Middle frontal gyrus (tissue), 1 donor: ENCODE measurements around the gene LEKR1.
"Not testable (repeated sequence)": the region's sequence is repeated elsewhere in the genome, so short reads cannot be mapped to it uniquely, and the experiment has no call there.

ENCODE experiments used
- DNase-seq: peaks from one replicate; pipeline ENCODE4 v3.0.0-alpha.2; 2015; ENCODE audit warnings: low spot score; ENCODE audit errors: extremely low spot score

Gene LEKR1

GRCh38 chr3:156902916-156903315 lies 76.8 kb downstream of the LEKR1 start:
- no peak for DNase-seq

DNA sequence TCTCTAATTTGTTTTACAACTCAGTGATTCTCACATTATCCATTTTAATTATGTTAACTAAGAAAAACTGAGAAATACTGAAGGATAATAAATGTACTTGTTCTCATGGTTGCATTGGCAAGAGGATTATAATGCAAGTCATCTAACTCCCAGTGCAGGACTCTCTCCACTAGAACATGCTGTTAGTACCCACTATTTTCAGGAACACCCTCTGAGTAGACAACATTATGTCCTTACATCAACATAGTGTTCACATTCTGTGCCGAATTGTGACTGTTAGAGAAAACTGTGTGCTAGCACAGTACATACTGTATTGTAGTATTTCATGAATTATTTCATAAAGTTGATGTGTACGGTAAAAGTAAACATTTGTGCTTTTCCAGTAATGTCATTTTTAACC lies 80.1 kb downstream of the LEKR1 start:
- no peak for DNase-seq

GRCh38 chr3:156908398-156908797 lies 82.2 kb downstream of the LEKR1 start:
- DNase-seq, result no peak

DNA sequence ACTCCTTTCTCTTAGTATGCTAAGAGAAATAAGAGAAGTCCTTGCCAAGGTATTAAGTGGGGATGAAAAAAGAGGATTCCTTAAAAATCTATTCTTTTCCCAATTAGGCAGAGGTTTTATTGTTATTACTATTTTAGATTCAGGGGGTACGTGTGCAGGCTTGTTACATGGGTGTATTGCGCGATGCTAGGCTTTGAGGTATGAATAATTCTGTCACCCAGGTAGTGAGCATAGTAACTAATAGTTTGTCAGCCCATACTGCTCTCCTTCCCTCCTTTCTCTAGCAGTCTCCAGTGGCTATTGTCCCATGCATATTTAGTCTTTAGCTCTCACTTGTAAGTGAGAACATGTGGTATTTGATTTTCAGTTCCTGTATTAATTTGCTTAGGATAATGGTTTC lies 83.9 kb downstream of the LEKR1 start:
- no peak for DNase-seq

- not testable (repeated sequence) for DNase-seq
Observed at GRCh38 chr3:156910831-156911230, 84.7 kb downstream of the LEKR1 start.

DNA sequence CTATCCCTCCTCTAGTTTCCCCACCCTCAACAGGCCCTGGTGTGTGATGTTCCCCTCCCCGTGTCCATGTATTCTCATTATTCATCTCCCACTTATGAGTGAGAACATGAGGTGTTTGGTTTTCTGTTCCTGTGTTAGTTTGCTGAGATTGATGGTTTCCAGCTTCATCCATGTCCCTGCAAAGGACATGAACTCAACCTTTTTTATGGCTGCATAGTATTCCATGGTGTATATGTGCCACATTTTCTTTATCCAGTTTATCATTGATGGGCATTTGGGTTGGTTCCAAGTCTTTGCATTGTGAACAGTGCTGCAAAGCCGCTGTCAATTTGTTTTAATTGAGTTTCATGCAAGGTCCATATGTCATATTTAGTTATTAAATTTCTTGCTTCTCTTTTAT lies 88.1 kb downstream of the LEKR1 start:
- DNase-seq, result not testable (repeated sequence)

GRCh38 chr3:156915372-156915771 lies 89.2 kb downstream of the LEKR1 start:
- DNase-seq, result no peak

GRCh38 chr3:156918746-156919145 lies 92.6 kb downstream of the LEKR1 start:
- no peak for DNase-seq

DNA sequence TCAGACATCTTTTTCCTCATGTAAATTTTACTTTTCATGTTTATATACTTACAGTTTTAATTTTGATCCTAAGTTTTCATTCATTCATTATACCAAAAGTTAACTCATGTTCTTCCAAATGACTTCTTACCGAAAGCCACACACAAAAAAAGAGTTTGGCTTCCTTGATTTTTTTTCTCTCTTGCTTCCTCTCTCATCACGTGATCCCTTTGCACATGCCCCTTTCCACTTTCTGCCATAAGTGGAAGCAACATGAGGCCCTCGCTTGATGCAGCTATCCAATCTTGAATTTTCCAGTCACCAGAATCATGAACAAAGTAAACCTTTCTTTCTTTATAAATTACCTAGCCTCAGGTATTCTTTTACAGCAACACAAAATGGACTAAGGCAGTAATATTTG lies 93.7 kb downstream of the LEKR1 start:
- no peak for DNase-seq

DNA sequence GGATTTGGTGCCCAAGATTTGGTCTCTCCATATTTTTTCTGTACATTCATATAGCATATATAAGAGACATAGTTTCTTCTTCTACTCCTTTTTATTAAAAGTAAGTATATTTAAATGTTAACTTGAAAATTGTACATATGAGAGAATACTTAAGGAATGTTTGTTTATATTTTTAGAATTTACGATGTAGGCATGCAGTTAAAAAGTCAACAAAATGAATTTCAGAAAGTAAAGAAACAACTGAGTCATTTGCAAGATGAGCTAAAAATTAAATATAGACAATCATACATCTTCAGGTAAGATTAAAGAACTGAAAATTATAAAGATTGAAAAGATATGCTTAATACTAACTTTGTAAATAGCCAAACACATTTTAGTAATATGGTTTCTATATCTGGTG lies 94.2 kb downstream of the LEKR1 start:
- DNase-seq, result no peak

DNA sequence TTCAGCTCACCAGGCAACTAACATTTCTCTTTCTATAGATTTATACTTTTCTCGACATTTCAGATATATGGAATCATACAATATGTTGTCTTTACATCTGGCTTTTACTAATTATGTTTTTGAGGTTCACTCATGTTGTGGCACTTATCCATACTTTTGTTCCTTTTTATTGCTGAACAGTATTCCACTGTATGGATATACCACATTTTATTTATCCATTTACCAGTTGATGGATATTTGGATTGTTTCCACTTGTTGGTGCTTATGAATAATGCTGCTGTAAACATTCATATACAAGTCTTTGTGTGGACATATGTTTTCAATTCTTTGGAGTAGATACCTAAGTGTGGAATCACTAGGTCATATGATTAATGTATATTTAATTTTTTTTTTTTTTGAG lies 97.2 kb downstream of the LEKR1 start:
- no peak for DNase-seq

DNA sequence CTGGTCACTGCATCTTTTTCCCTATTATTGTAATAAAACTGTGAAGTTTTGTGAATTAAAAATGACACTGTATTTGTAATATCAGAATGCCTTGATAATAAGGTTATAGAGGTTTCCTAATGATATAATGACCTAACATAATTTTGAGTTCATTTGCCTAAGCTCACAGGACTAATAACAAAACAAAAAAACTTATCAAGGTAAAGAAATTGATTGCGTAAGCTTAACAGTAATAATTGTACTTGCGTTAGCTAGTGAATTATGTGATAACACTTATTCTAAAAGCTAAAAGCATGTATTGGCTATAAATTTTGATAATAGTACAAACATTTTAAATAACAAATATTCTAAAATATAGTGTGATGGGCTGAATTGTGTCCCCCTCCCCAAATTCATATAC lies 112.6 kb downstream of the LEKR1 start:
- no peak for DNase-seq

DNA sequence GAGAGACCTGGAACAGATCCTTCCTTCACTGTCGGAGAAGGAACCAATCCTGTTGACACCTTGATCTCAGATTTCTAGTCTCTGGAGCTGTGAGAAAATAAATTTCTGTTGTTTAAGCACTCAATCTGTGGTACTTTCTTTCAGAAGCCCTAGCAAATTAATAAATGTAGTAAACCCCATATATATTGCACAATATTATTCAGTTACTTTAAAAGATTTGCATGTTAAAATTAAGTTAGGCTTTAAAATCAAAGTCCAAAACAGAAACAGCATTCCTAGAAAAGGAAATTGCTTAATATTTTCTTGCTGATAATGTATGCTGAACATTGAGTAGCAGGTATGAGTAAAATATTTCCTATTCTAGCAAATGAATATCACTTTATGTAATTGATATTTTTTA lies 113.2 kb downstream of the LEKR1 start:
- no peak for DNase-seq

DNA sequence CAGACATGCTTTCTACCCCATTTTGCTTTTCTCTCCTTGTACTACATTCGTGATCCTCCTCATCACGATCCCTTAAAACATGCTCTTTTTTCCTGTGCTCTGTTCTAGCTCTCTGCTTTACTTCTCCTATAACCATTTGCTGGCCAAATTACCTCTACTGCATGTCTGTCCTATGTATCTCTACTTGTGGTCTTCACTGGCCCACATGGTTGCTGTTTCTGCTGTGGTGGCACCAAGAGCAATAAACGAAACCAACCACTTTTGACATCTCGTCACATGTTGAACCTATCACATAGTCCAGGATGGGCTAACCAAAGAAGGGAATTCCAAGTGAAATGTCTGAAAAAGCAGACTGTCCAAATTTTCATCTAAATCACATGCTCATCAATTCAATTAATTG lies 115.2 kb downstream of the LEKR1 start:
- no peak for DNase-seq

GRCh38 chr3:156948402-156949210 lies 122.5 kb downstream of the LEKR1 start:
- DNase-seq, result no peak

- DNase-seq, result no peak
Observed at GRCh38 chr3:156952011-156952410, 125.9 kb downstream of the LEKR1 start.

- DNase-seq, result no peak
Observed at GRCh38 chr3:156957715-156958114, 131.6 kb downstream of the LEKR1 start.

DNA sequence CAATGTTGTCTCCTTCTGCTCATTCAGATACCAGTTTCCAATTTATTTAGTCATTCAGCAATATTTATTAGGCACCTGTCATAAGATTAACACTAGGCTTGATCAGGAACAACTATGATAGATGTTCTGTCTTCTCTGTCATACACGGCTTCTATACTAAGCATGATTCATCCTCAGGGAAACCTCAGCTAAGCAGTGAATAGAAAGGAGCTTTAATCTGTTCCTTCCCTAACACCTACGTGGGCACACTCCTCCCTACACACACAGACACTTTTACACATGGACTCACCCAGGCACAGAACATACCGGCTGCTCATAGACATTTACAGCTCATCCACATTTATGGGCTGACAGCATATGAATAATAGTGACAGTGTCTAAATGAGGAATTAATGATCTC lies 136.9 kb downstream of the LEKR1 start:
- no peak for DNase-seq

DNA sequence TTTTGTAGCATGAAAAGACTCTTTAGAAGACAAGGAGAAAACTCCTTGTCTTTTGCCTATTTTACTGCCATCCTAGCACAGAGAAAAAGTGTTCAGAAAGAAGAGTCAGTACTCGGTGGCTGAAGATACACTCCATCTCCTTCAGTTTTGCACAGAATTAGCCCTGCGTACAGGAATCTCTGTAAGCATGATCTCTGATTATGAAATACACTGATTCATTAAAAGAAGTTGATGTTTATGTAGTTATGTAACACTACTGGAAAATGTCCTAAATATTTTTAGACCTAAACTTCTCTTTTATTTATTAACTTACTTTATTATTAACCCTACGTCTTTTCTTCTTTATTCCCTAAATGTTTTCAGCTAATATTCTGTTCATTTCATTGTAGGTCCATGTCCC lies 138.4 kb downstream of the LEKR1 start:
- no peak for DNase-seq

- not testable (repeated sequence) for DNase-seq
Observed at GRCh38 chr3:156966349-156966748, 140.2 kb downstream of the LEKR1 start.

- DNase-seq, result no peak
Observed at GRCh38 chr3:156973954-156974353, 147.8 kb downstream of the LEKR1 start.

- DNase-seq, result no peak
Observed at GRCh38 chr3:156974931-156975330, 148.8 kb downstream of the LEKR1 start.

DNA sequence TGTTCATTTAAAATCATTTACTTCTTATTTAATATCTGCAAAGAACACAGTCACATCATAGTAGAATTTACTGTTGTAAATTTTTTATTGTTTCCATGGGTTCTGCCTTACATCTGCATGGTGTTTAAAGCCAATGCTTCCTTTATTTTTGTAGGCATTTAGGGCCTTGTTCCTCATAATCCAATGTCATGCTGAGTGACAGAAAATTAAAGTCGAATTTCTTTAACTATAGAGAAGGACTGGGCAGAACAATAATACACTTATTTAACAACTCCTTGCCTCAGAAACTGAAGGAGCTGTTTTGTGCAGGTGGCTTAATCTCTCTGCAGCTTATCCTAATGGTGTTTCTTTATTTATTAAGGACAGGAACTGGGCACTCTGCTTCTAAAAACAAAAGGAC lies 149.6 kb downstream of the LEKR1 start:
- DNase-seq, result no peak

DNA sequence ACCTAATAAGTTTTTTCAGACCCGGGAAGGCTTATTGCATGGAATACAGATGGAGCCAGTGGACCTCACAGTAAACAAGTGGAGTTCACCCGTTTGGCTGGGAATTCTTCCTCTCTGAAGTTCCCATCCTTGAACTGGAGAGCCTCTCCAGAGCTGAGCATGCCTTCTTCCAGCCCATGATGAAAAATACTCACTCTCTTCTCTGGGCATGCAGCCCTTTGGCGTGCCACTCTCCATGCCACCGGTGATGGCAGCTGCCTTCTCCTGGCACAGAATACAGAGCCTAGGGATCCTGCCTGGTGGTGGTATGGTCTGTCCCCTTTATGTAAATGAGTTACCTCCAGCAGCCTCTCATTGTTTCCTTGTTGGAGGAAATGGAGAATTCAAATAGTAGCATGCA lies 150.8 kb downstream of the LEKR1 start:
- no peak for DNase-seq
